Hepatocyte (in vitro differentiated cells): ENCODE results near the gene INTS13. TPM values are rescaled to one million over a fixed set of nuclear protein-coding genes. Genes with fewer than 3 reads are reported as not detected.

Experiments
- DNase-seq: peaks from one replicate; pipeline ENCODE4 v3.0.0-alpha.2; 2016; ENCODE audit warnings: low spot score
- H2AFZ ChIP-seq: fragments of 200-600 bp; sonication (generic); 2 replicates; pipeline ENCODE4 v1.6.0; 2016; ENCODE audit warnings: antibody characterized with exemption, mild to moderate bottlenecking
- H3K27ac ChIP-seq: fragments of 200-600 bp; sonication (generic); 2 replicates; pipeline ENCODE4 v1.5.1; 2016; ENCODE audit warnings: mild to moderate bottlenecking
- H3K27me3 ChIP-seq: fragments of 200-600 bp; sonication (generic); 2 replicates; pipeline ENCODE4 v1.6.1; 2016
- H3K36me3 ChIP-seq: fragments of 200-600 bp; sonication (generic); replicated peaks from 2 replicates; pipeline ENCODE4 v1.5.1; 2016; ENCODE audit warnings: low read depth; ENCODE audit not compliant: insufficient read depth
- H3K4me1 ChIP-seq: fragments of 200-600 bp; sonication (generic); 2 replicates; pipeline ENCODE4 v1.5.1; 2016; ENCODE audit warnings: mild to moderate bottlenecking, moderate library complexity; ENCODE audit not compliant: insufficient read depth
- H3K4me2 ChIP-seq: fragments of 200-600 bp; sonication (generic); 2 replicates; pipeline ENCODE4 v1.6.0; 2016
- H3K4me3 ChIP-seq: fragments of 200-600 bp; sonication (generic); 2 replicates; pipeline ENCODE4 v1.5.1; 2016; ENCODE audit warnings: mild to moderate bottlenecking
- H3K79me2 ChIP-seq: fragments of 200-600 bp; sonication (generic); 2 replicates; pipeline ENCODE4 v1.6.0; 2017; ENCODE audit warnings: mild to moderate bottlenecking
- H3K9me2 ChIP-seq: fragments of 200-600 bp; sonication (generic); replicated peaks from 2 replicates; pipeline ENCODE4 v1.6.0; 2017; ENCODE audit warnings: mild to moderate bottlenecking; ENCODE audit not compliant: insufficient read depth
- H3K9me3 ChIP-seq: fragments of 200-600 bp; sonication (generic); 2 replicates; pipeline ENCODE4 v1.5.1; 2016; ENCODE audit warnings: low read depth, mild to moderate bottlenecking
- H4K20me1 ChIP-seq: fragments of 200-600 bp; sonication (generic); 2 replicates; pipeline ENCODE4 v1.6.0; 2016; ENCODE audit warnings: mild to moderate bottlenecking; ENCODE audit not compliant: insufficient read depth, poor library complexity, severe bottlenecking
- CTCF ChIP-seq: fragments of 200-600 bp; sonication (generic); IDR thresholded peaks from 2 replicates; pipeline ENCODE4 v1.5.1; 2016; ENCODE audit warnings: antibody characterized with exemption, mild to moderate bottlenecking; ENCODE audit not compliant: poor library complexity
- EZH2 ChIP-seq: fragments of 200-600 bp; sonication (generic); IDR thresholded peaks from 2 replicates; pipeline ENCODE4 v1.6.1; 2016; ENCODE audit warnings: antibody characterized with exemption, mild to moderate bottlenecking, borderline replicate concordance
- EZH2phosphoT487 ChIP-seq: fragments of 200-600 bp; sonication (generic); IDR thresholded peaks from one replicate; pipeline ENCODE4 v1.6.1; 2018; ENCODE audit warnings: antibody characterized with exemption, mild to moderate bottlenecking, low read depth, moderate library complexity; ENCODE audit not compliant: unreplicated experiment, severe bottlenecking
- WGBS: methylation state at CpG from one replicate; pipeline ENCODE4 v1.1.6; 2016; ENCODE audit warnings: low lambda C conversion rate; ENCODE audit errors: missing lambda C conversion rate; 5-methylcytosine and 5-hydroxymethylcytosine counted together
- polyA plus RNA-seq: library from polyadenylated mRNA; unstranded; fragments of >200 nt; fragmentation: Nextera tagmentation; extraction: Ambion mirVana; gene quantifications from 2 replicates; pipeline ENCODE4 v1.2.1, GENCODE V29; 2016
- total RNA-seq: library from RNA; depleted of rRNA; stranded (reverse); fragments of >200 nt; gene quantifications from 2 replicates; pipeline ENCODE4 v1.2.3, GENCODE V29; 2014

Gene INTS13
- total and polyA plus RNA-seq, 2 experiments from 2014 or later: 13.8 to 40.4 TPM

- no peak for DNase-seq
- no peak overlapping the region for H3K27ac ChIP-seq
- 97% methylated on average over 1 of the region's 1 CpG for WGBS
- H3K4me3 ChIP-seq: no peak overlapping the region
- no peaks in the 10 kb centered on the region for H3K9me2 ChIP-seq
- H2AFZ ChIP-seq: no peak overlapping the region
- H3K9me3 ChIP-seq: no peaks in the 10 kb centered on the region
- H3K79me2 ChIP-seq: no peaks in the 10 kb centered on the region
- no peaks in the 10 kb centered on the region for H3K36me3 ChIP-seq
- TF ChIP-seq EZH2 (no peak), CTCF (no peak), EZH2phosphoT487 (no peak)
- H4K20me1 ChIP-seq: no peaks in the 10 kb centered on the region
- no peaks in the 10 kb centered on the region for H3K4me1 ChIP-seq
- no peaks in the 10 kb centered on the region for H3K27me3 ChIP-seq
- no peak overlapping the region for H3K4me2 ChIP-seq
Measured at GRCh38 chr12:26978801-26979200, 41.0 kb upstream of the INTS13 start.

GRCh38 chr12:26976687-26977086, 38.9 kb upstream of the INTS13 start:
- WGBS: 94% methylated on average over 2 of the region's 2 CpGs
- no peak overlapping the region for H2AFZ ChIP-seq
- no peak for DNase-seq
- no peaks in the 10 kb centered on the region for H3K36me3 ChIP-seq
- no peaks in the 10 kb centered on the region for H3K27me3 ChIP-seq
- H3K27ac ChIP-seq: no peak overlapping the region
- H3K4me3 ChIP-seq: no peak overlapping the region
- TF ChIP-seq CTCF (no peak), EZH2 (no peak), EZH2phosphoT487 (no peak)
- H3K9me2 ChIP-seq: no peaks in the 10 kb centered on the region
- H3K79me2 ChIP-seq: no peaks in the 10 kb centered on the region
- H4K20me1 ChIP-seq: no peaks in the 10 kb centered on the region
- H3K4me1 ChIP-seq: no peaks in the 10 kb centered on the region
- no peaks in the 10 kb centered on the region for H3K9me3 ChIP-seq
- no peak overlapping the region for H3K4me2 ChIP-seq

GRCh38 chr12:26971963-26972362, 34.2 kb upstream of the INTS13 start:
- Histone ChIP-seq H3K27me3 (no peaks in the 10 kb centered on the region), H3K9me3 (no peaks in the 10 kb centered on the region), H2AFZ (no peak overlapping the region), H3K9me2 (no peaks in the 10 kb centered on the region), H3K79me2 (no peaks in the 10 kb centered on the region), H3K27ac (no peak overlapping the region), H3K4me3 (no peak overlapping the region), H3K4me2 (no peak overlapping the region), H3K4me1 (no peaks in the 10 kb centered on the region), H3K36me3 (no peaks in the 10 kb centered on the region), H4K20me1 (no peaks in the 10 kb centered on the region)
- 84% methylated on average over 2 of the region's 2 CpGs for WGBS
- no peak for DNase-seq
- TF ChIP-seq CTCF (no peak), EZH2phosphoT487 (no peak), EZH2 (no peak)

GRCh38 chr12:26970136-26970535, 32.4 kb upstream of the INTS13 start:
- Histone ChIP-seq H3K4me2 (no peak overlapping the region), H3K27me3 (no peaks in the 10 kb centered on the region), H3K79me2 (no peaks in the 10 kb centered on the region), H3K9me3 (no peaks in the 10 kb centered on the region), H2AFZ (no peak overlapping the region), H4K20me1 (no peaks in the 10 kb centered on the region), H3K27ac (no peak overlapping the region), H3K36me3 (no peaks in the 10 kb centered on the region), H3K4me3 (no peak overlapping the region), H3K9me2 (no peaks in the 10 kb centered on the region), H3K4me1 (no peaks in the 10 kb centered on the region)
- TF ChIP-seq EZH2phosphoT487 (no peak), EZH2 (no peak), CTCF (no peak)
- DNase-seq: no peak
- 87% methylated on average over 2 of the region's 2 CpGs for WGBS
